ENCODE measurements around the gene RGS11. TPM values are rescaled to one million over a fixed set of nuclear protein-coding genes. Genes with fewer than 3 reads are reported as not detected.
"Not testable (repeated sequence)": the region's sequence is repeated elsewhere in the genome, so short reads cannot be mapped to it uniquely, and the experiment has no call there.

RGS11 gene
- total RNA-seq, 1 donor from 2014 or later, result 21.4 TPM

DNA sequence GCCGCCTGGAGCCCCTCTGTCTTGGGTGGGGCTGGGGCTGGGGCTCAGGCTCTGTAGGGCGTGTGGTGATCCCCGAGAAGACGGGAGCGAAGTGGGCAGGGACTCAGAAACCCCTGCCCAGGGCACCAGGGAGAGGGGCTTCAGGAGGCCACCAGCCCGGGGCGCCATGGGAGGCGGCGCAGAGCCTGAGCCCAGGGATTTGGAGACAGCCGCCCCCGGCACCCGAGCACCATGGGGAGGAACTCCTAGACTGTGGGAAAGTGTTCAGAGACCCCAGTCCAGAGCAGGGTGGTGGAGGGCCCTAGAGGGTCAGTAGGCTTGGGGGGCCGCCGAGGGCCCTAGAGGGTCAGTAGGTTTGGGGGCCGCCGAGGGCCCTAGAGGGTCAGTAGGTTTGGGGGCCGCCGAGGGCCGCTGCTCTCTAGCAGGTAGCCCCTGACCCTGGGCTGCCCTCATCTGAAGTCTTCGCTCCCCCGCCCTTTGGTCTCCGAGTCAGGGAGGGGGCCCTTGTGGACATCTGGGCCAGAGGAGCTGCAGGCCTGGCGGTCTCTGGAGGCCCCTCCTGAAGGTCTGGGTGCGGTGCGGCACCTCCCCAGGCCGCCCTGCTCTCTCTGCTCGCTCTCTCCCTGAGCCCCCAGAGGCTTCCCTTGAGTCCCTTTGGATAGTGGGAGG is 5.4 kb upstream of the RGS11 start:
- DNase-seq (ENCODE audit: low spot score), result no peak

DNA sequence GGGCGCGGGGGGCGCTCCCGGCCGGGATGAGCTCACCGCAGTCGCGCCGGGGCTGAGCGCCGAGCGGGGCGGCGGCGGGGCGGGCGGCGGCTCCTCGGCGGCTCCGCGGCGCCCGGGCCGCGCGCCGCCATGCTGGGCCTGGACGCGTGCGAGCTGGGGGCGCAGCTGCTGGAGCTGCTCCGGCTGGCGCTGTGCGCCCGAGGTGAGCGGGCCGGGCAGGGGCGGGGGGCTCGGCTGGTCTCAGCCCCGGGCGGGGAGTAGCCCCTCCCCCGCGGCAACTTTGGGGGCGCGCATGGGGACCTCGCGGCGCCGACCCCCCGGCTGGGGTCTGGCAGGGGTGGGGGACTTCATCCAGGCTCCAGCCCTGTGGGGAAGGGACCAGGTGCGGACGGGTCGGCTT is 4.8 kb upstream of the RGS11 start, which contains the start of gene ARHGDIG:
Gene ARHGDIG, plus strand, starts transcription at position 40 of the 400 bp plus-strand sequence. Its CDS starts 90 bp downstream, at position 130.
- DNase-seq (ENCODE audit: low spot score), result no peak

DNA sequence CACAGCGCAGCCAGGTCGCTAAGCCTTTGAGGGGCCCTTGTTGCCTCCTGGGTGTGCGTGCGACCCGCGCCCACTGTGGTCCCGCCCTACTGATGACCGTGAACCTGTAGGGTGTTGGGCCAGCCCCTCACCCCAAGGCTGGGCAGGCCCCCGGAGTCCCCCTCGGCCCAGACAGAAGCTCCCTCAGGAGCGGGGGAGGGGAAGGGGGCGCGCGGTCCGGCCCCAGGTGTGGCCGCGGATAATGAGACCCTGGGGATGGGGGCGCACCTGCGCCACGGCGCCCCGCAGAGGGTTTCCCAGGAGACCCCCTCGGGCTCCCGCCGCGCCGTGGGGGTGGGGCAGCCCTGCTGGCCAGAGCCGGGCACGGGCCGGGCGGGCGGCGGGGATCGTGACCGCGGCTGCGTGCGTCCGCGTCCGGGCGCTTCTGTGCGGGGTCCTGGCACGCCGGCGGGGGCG is 4.3 kb upstream of the RGS11 start:
- no peak for DNase-seq (ENCODE audit: low spot score)

DNA sequence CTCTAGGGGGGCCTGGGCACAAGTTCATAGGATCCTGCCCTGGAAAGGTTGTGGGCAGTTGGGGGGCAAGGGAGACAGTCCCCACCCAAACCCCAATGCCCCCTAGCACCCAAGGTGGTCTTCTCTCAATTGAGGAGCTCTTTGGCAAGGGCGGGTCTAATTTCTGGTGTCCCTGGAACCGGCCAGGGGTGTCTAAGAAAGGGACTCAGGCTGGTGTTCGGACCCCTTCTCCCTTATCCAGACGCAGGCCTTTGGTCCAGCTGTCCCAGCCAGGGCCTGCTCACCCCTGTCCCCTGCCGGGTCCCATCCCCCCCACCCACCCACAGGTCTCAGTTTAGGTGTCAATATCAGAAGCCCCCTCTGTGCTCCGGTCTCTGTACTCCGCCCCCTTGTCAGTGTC is 3.8 kb upstream of the RGS11 start:
- no peak for DNase-seq (ENCODE audit: low spot score)

DNA sequence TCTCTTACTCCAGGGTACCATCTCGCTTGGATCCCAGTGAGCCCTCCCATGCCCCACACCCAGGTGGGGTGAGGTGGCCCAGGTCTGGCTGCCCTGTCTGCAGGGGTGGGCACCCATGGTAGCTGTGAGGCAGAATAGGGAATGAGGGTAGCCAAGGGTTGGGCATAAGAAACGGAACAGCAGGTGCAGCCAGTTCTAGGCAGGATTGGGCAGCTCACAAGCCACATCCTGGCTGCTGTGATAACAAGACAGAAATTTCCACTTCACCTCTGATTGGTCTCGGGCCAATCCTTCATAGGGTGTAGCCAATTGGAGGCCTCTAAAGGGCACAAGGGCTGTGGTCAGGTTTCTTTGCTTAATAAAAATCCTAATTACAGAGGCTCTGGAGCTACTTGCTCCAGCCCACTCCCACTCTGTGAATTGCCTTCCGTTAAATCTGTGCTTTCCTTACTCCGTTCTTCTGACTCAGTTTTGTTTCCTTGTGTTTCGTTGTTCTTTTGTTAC is 3.2 kb upstream of the RGS11 start:
- DNase-seq (ENCODE audit: low spot score), result no peak

DNA sequence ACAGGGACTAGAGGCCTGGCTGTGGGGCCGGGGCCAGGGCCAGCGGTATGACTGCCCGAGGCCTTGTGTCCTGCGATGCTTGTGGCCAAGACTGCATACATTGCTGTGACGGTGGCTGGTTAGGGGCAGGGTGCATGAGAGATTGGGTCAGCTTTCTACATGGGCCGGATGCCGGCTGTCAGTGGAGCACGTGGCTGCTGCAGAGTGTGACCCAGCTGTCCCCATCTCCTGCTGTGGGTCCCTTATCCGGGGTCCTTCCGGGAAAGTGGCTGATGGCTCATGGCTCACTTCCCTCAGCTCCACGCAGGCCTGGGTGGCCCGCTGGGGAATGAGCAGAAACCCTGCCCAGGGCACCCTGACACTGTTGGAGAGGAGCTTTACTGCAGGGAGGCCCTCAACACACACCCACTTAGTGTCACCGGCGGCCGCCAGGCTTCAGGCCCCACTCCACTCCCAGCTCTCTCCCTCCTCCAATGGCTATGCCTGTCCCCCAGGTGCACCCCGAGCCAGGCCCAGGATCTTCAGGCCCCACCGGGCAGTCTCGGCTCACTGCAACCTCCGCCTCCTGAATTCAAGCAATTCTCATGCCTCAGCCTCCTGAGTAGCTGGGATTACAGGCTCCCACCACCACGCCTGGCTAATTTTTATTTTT is 808 bp upstream of the RGS11 start:
- DNase-seq (ENCODE audit: low spot score), result no peak

DNA sequence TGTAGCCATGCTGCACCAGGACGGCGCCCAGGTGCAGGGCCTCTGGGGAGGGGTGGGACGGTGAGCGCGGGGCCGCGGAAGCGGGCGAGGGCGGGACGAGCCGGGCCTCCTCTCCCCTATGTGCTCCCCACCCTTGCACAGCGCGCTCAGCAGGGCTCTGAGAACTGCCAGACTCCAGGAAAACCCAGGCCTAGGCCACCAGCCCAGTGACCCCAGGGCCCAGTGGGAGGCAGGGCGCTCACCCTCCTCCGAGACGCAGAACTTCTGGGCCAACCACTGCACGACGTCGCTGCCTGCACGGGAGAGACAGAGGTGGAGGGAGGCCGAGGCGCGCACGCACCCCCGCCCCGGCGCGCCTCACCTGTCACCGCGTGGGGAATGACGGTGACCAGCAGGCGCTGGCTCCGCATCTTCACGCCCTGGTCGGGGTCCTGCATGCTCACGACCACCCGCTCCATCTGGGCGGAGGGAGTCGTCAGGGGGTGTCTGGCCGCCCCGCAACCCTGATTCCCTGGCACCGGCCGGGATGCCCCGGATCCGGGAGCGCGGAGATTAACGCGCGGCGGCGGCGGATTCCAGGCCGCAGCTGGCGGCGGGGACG is 603 bp downstream of the RGS11 start:
- no peak for DNase-seq (ENCODE audit: low spot score)

DNA sequence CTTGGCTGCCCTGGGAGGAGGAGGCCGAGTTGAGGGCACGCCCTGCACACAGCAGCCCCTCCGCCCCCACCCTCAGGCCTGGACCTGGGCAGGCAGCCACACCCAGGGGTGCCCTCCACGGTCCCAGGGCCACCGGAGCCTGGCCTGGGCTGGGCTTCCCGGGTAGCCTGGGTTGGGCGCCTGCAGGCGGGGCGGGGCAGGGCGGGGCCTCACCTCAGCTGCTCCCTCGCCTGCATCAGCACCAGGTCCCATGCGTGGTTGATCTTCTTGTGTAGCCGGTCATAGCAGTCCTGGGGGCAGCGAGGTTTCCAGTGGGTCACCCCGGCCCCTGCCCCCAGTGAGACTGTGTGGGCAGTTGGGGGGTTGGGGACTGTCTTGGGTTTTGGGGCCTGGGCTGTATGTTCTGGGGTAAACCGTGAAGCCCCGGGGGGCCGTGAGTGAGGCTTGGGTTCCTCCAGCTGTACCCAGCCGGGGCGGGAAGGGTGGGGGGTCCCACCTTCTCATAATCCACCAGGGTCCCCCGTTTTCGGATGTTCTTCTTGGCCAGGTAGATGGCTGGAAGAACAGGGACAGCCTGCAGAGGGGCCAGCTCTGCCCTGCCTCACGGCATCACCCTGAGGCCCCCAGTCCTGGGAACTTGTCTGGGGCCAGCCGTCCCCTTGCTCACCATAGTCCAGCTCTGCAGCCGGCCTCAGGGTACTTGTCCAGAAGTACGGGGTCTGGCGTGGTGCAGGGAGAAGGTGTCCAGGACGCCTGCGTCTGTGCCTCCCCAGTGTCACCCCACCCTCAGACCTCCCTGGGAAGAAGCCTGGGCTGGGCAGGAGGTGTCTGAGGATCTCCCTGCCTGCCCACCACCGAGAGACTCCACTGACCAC is 2.0 kb downstream of the RGS11 start:
- DNase-seq (ENCODE audit: low spot score), result no peak

DNA sequence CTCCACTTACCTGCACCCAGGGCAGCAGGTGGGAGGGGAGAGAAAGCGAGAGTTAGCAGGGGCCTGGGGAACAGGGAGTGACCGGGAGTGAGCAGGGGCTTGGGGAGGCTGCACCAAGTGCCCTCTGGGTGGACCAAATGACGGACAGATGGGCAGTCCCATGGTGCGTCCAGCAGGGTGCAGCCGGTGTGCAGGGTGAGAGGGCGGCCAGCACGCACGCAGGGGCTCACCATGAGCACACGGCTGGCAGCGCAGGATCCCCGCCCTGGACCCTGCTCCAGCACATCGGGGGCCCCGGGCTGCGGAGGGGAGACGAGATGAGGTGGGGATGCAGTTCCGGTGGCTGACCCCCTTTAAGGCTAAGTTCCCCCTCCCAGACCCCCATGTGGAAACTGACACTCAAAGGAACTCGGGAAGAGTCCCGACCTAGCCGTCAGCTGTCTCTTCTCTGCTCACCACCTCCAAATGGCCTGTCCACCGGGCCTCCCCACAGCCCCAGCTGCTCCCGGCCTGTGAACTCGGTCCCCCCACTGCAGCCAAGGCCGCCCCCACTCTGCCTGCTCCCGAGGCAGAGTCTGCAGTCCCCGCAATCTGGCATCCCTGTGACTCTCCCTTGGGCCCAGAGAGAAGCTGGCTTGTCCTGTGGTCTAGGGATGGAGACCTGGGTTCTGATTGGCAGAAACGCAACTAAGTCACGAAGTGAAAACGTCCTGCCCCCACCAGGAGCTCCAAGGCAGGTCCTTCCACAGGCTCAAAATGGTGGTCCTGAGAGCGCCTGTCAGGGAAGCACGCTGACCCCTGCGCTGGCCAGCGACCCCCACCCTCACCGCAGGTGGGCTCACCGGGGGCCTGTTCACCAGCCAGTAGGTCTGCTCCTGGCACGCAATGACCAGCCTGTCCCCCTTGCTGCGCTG is 2.9 kb downstream of the RGS11 start:
- no peak for DNase-seq (ENCODE audit: low spot score)

DNA sequence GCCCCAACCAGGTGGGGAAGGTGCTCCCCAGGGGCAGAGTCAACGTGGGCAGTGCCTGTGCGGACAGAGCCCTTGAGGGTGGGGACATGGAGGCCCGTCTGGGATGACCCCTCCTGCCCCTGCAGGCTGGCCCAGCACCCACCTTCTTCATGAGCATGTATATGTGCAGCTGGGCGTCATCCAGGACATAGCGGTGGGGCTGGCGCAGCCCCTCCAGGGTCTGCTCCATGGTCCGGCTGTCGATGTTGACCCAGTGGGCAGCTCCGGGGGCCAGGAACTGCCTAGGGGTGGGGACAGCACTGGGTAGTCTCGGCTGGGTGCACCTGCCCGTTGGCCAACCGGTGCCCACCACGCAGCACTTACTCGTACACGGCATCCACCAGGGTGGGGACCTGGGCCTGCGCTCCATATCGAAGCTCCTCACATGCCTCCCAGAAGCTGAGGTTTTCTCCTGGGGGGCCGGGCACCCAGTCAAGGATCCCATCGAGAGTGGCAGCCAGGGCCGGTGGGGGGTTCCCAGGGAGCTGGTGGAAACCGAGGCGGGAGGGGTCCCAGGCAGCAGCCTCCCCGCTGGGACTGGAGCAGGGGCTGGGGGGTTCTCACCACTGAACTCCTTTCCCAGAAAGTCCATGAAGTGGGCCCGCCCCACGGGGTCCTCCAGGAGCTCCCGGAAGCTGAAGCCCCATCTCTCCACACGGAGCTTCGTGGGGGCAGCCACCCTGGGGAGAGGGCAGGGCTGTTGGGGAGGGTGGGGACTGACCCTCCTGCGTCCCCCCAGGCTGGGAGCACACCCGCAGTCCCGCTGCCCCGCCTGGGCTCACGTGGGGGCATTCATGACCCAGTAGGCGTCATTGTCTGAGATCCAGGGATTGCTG is 5.1 kb downstream of the RGS11 start:
- DNase-seq (ENCODE audit: low spot score), result no peak

DNA sequence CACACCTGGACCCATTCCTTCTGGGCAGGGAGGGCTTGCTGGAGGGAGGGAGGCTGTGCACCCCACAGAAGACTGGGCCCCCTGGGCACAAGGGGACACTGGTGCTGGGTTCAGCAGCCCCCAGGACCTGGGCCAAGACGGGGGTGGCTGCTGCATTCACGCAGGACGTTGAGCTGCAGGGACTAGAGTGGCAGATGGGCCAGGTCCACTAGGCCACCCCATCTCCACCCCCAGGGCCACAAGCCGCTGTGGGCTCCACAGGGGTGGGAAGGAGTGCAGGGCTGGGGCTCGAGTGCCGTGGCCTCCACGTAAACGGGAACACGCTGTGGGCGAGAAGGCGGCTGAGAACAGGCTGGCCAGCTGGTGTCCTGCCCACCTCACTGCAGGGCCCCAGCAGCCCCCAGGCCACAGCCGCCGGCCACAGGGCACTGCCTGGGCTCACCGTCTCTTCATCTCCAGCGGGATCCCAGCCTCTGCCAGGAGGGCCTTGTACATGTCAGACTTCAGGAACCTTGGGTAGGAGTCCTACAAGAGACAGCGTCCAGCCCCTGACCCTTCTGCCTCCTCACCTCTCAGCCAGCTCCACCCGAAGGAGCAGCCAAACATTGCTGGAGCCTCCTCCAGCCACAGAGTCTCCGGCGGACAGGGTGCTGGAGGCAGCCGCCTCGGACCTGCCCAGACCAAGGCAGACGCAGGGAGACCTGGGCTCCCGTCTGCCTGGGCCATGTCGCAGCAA is 6.5 kb downstream of the RGS11 start:
- DNase-seq (ENCODE audit: low spot score), result no peak

DNA sequence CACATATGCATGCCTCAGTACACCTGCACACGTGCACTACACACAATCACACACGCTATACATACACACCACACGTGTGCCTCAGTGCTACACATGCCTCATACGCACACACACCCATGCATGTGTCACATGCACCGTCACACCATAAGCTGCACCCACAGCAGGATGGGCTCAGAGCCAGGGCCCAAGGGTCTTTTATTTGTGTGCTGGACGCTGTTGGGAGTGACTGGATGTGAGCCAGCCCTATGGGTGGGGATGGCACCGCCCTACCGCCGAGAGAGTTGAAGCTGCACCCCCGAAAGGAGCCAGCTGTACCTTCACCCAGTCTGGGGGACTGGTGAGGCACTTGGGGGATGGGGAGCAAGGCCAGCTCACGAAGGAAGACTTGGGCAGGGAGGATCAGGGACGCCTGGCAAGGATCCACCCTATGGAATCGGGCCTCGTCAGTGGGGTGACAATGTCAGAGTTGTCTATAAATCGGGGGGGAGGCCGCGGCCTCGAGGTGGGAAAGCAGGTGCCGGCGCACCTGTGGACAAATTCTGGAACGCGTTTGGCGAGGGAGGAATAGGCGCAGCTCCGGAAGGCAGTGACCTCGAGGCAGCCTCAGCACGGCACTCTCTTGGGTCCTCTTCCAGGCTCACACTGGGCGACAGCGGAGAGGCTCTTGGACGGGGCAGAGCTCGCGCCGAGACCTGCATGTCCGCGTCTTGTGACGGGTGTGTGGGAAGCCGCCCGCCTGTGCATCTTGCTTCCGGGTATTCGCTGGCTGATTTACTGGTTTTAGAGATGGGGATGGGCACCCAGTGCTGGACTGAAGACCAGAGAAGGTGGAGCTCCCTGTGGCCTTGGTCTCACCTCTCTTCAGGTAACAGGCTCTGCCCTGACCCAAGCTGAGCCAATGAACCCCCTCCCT is 7.3 kb downstream of the RGS11 start:
- no peak for DNase-seq (ENCODE audit: low spot score)

DNA sequence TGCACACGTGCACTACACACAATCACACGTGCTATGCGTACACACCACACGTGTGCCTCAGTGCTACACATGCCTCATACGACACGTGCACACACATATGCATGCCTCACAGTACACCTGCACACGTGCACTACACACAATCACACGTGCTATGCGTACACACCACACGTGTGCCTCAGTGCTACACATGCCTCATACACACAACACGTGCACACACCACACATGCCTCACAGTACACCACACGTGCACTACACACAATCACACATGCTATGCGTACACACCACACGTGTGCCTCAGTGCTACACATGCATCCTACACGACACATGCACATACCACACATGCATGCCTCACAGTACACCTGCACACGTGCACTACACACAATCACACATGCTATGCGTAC is 8.2 kb downstream of the RGS11 start:
- DNase-seq (ENCODE audit: low spot score), result not testable (repeated sequence)

DNA sequence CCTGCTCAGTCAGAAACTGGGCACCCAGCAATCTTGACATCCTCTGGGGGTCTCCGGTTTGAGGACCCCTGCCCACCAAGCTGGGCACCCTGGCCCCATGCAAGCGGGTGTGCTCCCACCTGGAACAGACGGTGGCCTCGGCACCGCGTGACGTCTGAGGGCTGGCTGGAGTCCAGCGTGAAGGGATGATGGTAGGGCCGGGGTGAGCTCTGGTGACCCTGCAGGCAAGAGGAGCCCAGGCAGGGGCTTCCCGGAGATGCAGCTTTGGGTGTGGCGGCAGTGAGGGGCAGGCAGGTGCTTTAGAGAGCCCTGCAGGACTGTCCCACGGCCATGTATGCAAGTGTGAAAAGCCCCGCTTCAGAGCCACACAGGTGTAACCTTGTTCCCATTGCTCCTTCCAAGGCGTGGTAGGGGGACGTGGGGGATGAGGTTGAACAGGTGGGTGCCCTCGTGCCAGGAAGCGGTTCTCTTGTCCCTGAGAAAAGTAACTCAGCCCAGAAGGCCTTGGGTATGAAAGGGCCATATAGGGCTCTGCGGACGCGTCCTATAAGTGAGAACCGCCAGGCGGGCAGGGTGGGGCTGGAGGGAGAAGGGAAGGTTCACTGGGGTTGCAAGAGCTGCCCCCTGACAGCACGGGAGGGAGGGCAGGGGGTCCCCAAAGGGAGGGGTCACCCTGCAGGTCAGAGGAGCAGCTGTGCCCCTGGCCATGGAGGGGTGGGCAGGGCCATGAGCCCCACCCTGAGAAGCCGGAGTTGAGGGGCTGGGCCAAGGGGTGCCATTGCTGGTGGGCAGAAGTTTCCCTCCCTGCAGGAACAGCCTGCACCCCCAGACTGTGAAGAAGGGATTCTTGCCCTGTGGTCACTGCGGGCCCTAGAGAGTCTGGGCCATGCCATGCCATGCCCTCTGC is 9.2 kb downstream of the RGS11 start:
- no peak for DNase-seq (ENCODE audit: low spot score)

DNA sequence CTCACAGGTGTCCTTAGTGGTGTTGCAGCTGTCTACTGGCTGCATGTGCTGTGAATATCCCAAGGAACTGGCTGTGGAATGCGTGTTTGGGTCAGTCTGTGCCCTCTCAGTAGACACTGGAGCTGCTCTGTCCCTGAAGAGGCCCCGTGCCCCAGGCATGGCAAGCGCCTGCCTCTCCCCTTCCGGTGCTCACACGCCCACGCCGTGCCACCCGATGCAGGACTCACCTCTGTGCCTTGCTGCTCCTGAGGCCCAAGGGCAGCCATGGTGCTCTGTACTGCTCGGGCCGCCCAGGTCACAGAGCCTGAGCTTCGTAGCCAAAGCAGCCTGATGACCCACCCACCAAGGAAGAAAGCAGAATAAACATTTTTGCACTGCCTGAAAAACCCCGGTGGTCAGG is 10.0 kb downstream of the RGS11 start:
- no peak for DNase-seq (ENCODE audit: low spot score)

DNA sequence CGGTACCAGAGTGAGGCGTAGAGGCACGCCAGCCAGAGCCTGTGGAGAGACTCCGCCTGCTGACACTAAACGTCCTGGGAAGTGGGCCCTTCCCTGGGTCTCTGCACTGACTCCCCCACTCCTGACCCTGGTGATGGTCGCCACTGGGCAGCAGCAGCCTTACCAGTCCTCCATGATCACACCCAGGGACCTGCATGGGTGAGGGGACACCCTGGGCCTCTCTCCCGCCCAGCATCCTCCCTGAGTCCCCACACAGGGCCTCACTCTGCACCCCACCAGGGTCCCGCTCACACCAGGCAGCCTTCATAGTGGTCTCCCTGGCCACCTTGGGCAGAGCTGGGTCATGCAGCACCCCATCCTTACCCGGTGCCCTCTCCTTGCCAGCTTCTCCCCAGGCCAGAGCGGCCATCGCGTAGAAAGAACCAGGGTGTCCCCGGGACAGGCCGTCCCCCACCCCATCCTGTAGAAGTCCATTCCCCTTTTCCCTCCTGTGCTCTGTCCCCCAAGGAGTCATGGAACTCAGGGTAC is 10.7 kb downstream of the RGS11 start:
- no peak for DNase-seq (ENCODE audit: low spot score)

All from mesenteric fat pad (tissue), 1 donor.